Ishikawa (cell line): Measurements from ENCODE around the gene CACNB3.

Experiments used
- CEBPB ChIP-seq: IDR thresholded peaks from 2 replicates; pipeline ENCODE4 v1.6.1; 2012
- CREB1 ChIP-seq: IDR thresholded peaks from 2 replicates; pipeline ENCODE4 v1.6.1; 2012; ENCODE audit warnings: low read depth
- EGR1 ChIP-seq: IDR thresholded peaks from 2 replicates; pipeline ENCODE4 v1.6.1; 2012
- EP300 ChIP-seq: IDR thresholded peaks from 2 replicates; pipeline ENCODE4 v1.6.1; 2012; ENCODE audit warnings: borderline replicate concordance
- FOXM1 ChIP-seq: IDR thresholded peaks from 2 replicates; pipeline ENCODE4 v1.6.1; 2012; ENCODE audit warnings: low read depth, borderline replicate concordance
- NFIC ChIP-seq: IDR thresholded peaks from 2 replicates; pipeline ENCODE4 v1.6.1; 2012
- RAD21 ChIP-seq: IDR thresholded peaks from 2 replicates; pipeline ENCODE4 v1.6.1; 2012; ENCODE audit warnings: low read depth
- REST ChIP-seq: IDR thresholded peaks from 2 replicates; pipeline ENCODE4 v1.6.1; 2012; ENCODE audit warnings: low read depth, mild to moderate bottlenecking
- TAF1 ChIP-seq: IDR thresholded peaks from 2 replicates; pipeline ENCODE4 v1.6.1; 2012; ENCODE audit warnings: low read depth, mild to moderate bottlenecking
- YY1 ChIP-seq: IDR thresholded peaks from 2 replicates; pipeline ENCODE4 v1.6.1; 2012; ENCODE audit warnings: low read depth
- ZBTB7A ChIP-seq: IDR thresholded peaks from 2 replicates; pipeline ENCODE4 v1.6.1; 2012; ENCODE audit warnings: low read depth
- TF ChIP-seq, protein P1 (sequence below): IDR thresholded peaks from 2 replicates; pipeline ENCODE4 v1.6.1; 2012

- TF ChIP-seq TAF1: no peak
- TF ChIP-seq EGR1: no peak
- TF ChIP-seq, protein P1, sequence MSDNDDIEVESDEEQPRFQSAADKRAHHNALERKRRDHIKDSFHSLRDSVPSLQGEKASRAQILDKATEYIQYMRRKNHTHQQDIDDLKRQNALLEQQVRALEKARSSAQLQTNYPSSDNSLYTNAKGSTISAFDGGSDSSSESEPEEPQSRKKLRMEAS: no peak
- TF ChIP-seq RAD21: no peak
- TF ChIP-seq EP300: no peak
- no peak for TF ChIP-seq ZBTB7A
- TF ChIP-seq REST: no peak
- TF ChIP-seq YY1: no peak
- TF ChIP-seq FOXM1: no peak
- TF ChIP-seq NFIC: no peak
- no peak for TF ChIP-seq CREB1
- TF ChIP-seq CEBPB: no peak
Measured at GRCh38 chr12:48857278-48857994, 39.1 kb downstream of the CACNB3 start.
